ENCODE data around the gene THRB.

DNA sequence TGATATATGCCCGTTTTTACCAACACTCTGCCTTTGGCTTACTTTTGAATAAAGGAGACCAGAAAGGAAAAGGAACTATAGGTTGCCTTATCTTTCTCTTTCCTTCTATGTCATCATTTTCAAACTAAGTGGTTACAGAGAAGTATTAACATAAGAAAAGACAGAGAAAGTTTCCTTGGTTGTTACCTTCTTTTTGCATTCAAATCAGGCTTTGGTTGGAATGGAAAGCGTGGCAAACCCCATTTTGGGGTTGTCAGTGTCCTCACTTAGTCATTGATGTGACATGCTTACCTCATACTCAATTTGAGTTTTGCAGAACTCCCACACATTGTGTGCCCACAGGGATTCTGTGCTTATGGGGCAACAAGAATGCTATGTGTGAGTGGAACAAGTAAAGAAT lies 3.7 kb upstream of the THRB start:
- TF ChIP-seq POLR2A (IDR thresholded peaks at IDR 0.05): no peak
- TF ChIP-seq, protein P1, sequence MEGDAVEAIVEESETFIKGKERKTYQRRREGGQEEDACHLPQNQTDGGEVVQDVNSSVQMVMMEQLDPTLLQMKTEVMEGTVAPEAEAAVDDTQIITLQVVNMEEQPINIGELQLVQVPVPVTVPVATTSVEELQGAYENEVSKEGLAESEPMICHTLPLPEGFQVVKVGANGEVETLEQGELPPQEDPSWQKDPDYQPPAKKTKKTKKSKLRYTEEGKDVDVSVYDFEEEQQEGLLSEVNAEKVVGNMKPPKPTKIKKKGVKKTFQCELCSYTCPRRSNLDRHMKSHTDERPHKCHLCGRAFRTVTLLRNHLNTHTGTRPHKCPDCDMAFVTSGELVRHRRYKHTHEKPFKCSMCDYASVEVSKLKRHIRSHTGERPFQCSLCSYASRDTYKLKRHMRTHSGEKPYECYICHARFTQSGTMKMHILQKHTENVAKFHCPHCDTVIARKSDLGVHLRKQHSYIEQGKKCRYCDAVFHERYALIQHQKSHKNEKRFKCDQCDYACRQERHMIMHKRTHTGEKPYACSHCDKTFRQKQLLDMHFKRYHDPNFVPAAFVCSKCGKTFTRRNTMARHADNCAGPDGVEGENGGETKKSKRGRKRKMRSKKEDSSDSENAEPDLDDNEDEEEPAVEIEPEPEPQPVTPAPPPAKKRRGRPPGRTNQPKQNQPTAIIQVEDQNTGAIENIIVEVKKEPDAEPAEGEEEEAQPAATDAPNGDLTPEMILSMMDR (IDR thresholded peaks at IDR 0.05 in 8 of 11, conservative IDR thresholded peaks at IDR 0.05 in 3 of 11): no peak
